ENCODE data around the gene CRPPA. TPM values are rescaled to one million over a fixed set of nuclear protein-coding genes. Genes with fewer than 3 reads are reported as not detected.

CRPPA gene
- total and polyA plus RNA-seq, 7 donors = 0.30 to 4.1 (median 2.2) TPM

- H3K27me3 ChIP-seq (ENCODE audit: insufficient read depth in 3 of 3, low read length in 2 of 3) = no peaks in the 10 kb centered on the region
- no peak overlapping the region for H3K4me3 ChIP-seq
- no peak for TF ChIP-seq CTCF (IDR thresholded peaks at IDR 0.05)
- no peak overlapping the region for H3K27ac ChIP-seq
- ATAC-seq (no peak), DNase-seq (no peak)
- intact Hi-C loops (cut with DNase I) = no loop called here
- no peaks in the 10 kb centered on the region for H3K36me3 ChIP-seq (ENCODE audit: insufficient read depth in 1 of 2, low read depth in 1 of 2)
- H3K4me1 ChIP-seq = no peaks in the 10 kb centered on the region
- WGBS, 3 donors = 95% methylated on average over 47 of the region's 47 CpGs
- H3K9me3 ChIP-seq = peaks cover 15% of the 10 kb centered on the region
These were observed 21.1 kb downstream of the CRPPA start for GRCh38 chr7:16399916-16400892.

GRCh38 chr7:16399265-16399831 is 22.0 kb downstream of the CRPPA start:
- Histone ChIP-seq H3K27ac (no peak overlapping the region), H3K9me3 (peaks cover 15% of the 10 kb centered on the region), H3K4me3 (no peak overlapping the region), H3K27me3 (ENCODE audit: insufficient read depth in 3 of 3, low read length in 2 of 3) (no peaks in the 10 kb centered on the region), H3K36me3 (ENCODE audit: insufficient read depth in 1 of 2, low read depth in 1 of 2) (no peaks in the 10 kb centered on the region), H3K4me1 (no peaks in the 10 kb centered on the region)
- intact Hi-C loops (cut with DNase I) = no loop called here
- ATAC-seq (no peak), DNase-seq (no peak)
- WGBS, 3 donors = 95 to 96% (median 95%) methylated on average over 32 of the region's 32 CpGs
- no peak for TF ChIP-seq CTCF (IDR thresholded peaks at IDR 0.05)

GRCh38 chr7:16398146-16399017 is 23.0 kb downstream of the CRPPA start:
- DNase-seq (no peak), ATAC-seq (no peak)
- 93 to 96% (median 94%) methylated on average over 46 of the region's 46 CpGs for WGBS, 3 donors
- H3K4me3 ChIP-seq = no peak overlapping the region
- intact Hi-C loops (cut with DNase I) = no loop called here
- H3K27ac ChIP-seq = no peak overlapping the region
- no peaks in the 10 kb centered on the region for H3K4me1 ChIP-seq
- H3K27me3 ChIP-seq (ENCODE audit: insufficient read depth in 3 of 3, low read length in 2 of 3) = no peaks in the 10 kb centered on the region
- peaks cover 15% of the 10 kb centered on the region for H3K9me3 ChIP-seq
- no peak for TF ChIP-seq CTCF (IDR thresholded peaks at IDR 0.05)
- no peaks in the 10 kb centered on the region for H3K36me3 ChIP-seq (ENCODE audit: insufficient read depth in 1 of 2, low read depth in 1 of 2)

- intact Hi-C loops (cut with DNase I) = no loop called here
- no peak for DNase-seq
- no peak for ATAC-seq
- Histone ChIP-seq H3K9me3 (peaks cover 7% of the 10 kb centered on the region), H3K27me3 (ENCODE audit: insufficient read depth in 3 of 3, low read length in 2 of 3) (no peaks in the 10 kb centered on the region), H3K36me3 (ENCODE audit: insufficient read depth in 1 of 2, low read depth in 1 of 2) (no peaks in the 10 kb centered on the region), H3K27ac (no peak overlapping the region), H3K4me1 (no peaks in the 10 kb centered on the region), H3K4me3 (no peak overlapping the region)
- WGBS, 3 donors = 92 to 94% (median 93%) methylated on average over 33 of the region's 33 CpGs
- TF ChIP-seq CTCF (IDR thresholded peaks at IDR 0.05) = no peak
These were observed 23.7 kb downstream of the CRPPA start for GRCh38 chr7:16397501-16398145.
